Upper lobe of right lung (tissue), 1 donor: ENCODE data around the gene RAP2A. TPM values are rescaled to one million over a fixed set of nuclear protein-coding genes. Genes with fewer than 3 reads are reported as not detected.

ENCODE experiments used
- ATAC-seq: fragments of 200-7000 bp; cut with Tn5 transposase; one replicate; pipeline ENCODE4 v1.9.1; 2020; ENCODE audit warnings: mild to moderate bottlenecking, moderate library complexity
- DNase-seq: peaks from one replicate; pipeline ENCODE4 v3.0.0-alpha.2; 2020
- H3K27ac ChIP-seq: fragments of 200-600 bp; one replicate; pipeline ENCODE4 v1.8.0; 2022
- H3K27me3 ChIP-seq: fragments of 200-600 bp; one replicate; pipeline ENCODE4 v1.8.0; 2022; ENCODE audit warnings: mild to moderate bottlenecking
- H3K36me3 ChIP-seq: fragments of 200-600 bp; one replicate; pipeline ENCODE4 v1.8.0; 2022
- H3K4me1 ChIP-seq: fragments of 200-600 bp; one replicate; pipeline ENCODE4 v1.8.0; 2022
- H3K4me3 ChIP-seq: fragments of 200-600 bp; one replicate; pipeline ENCODE4 v1.8.0; 2022; ENCODE audit warnings: mild to moderate bottlenecking
- H3K9me3 ChIP-seq: fragments of 200-600 bp; one replicate; pipeline ENCODE4 v1.8.0; 2022
- intact Hi-C: fragments of 100-400 bp; cut with DNase I; formaldehyde crosslinking; loops from one replicate; pipeline ENCODE4 v1.11.0; 2022
- total RNA-seq: library from RNA; stranded (reverse); fragmentation: NEBNext Ultra II Directional; extraction: Animal tissue kit (Norgen Biotek cat#: 25700); gene quantifications from one replicate; pipeline ENCODE4 v1.2.1, GENCODE V29; 2021
- TF ChIP-seq, protein P1 (sequence below): fragments of 200-600 bp; IDR thresholded peaks from one replicate; pipeline ENCODE4 v1.8.0; 2022; ENCODE audit warnings: antibody characterized with exemption
- donor health status: DM: no; HTN: yes; CAD: no; lungs with severe emphysema.

The RAP2A gene
- total RNA-seq, 1 donor from 2014 or later: 60.5 TPM

DNA sequence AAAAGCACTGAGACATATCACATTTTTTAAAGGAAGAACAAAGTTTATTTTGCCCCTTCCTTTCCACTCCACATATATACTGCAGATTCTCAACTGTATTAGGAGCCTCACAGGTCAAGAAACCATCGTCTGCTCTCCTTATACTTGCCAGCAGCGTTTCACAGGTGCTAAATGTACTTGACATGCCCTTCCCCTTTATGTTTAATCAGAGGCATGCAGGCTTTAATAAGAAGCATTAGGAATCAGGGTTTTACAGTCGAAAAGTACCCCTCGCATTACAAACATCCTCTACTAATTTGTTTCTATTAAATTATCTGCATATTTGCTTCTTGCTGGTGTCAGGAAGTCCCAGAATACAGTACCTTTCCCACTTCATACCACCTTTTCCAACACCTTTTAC lies 3.7 kb upstream of the RAP2A start:
- ATAC-seq (no peak), DNase-seq (no peak)
- Histone ChIP-seq H3K27me3 (no peaks in the 10 kb centered on the region), H3K9me3 (no peaks in the 10 kb centered on the region), H3K4me1 (no peaks in the 10 kb centered on the region), H3K4me3 (no peak overlapping the region), H3K36me3 (no peaks in the 10 kb centered on the region), H3K27ac (no peak overlapping the region)
- intact Hi-C loops: no loop called here
- TF ChIP-seq, protein P1, sequence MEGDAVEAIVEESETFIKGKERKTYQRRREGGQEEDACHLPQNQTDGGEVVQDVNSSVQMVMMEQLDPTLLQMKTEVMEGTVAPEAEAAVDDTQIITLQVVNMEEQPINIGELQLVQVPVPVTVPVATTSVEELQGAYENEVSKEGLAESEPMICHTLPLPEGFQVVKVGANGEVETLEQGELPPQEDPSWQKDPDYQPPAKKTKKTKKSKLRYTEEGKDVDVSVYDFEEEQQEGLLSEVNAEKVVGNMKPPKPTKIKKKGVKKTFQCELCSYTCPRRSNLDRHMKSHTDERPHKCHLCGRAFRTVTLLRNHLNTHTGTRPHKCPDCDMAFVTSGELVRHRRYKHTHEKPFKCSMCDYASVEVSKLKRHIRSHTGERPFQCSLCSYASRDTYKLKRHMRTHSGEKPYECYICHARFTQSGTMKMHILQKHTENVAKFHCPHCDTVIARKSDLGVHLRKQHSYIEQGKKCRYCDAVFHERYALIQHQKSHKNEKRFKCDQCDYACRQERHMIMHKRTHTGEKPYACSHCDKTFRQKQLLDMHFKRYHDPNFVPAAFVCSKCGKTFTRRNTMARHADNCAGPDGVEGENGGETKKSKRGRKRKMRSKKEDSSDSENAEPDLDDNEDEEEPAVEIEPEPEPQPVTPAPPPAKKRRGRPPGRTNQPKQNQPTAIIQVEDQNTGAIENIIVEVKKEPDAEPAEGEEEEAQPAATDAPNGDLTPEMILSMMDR: no peak

DNA sequence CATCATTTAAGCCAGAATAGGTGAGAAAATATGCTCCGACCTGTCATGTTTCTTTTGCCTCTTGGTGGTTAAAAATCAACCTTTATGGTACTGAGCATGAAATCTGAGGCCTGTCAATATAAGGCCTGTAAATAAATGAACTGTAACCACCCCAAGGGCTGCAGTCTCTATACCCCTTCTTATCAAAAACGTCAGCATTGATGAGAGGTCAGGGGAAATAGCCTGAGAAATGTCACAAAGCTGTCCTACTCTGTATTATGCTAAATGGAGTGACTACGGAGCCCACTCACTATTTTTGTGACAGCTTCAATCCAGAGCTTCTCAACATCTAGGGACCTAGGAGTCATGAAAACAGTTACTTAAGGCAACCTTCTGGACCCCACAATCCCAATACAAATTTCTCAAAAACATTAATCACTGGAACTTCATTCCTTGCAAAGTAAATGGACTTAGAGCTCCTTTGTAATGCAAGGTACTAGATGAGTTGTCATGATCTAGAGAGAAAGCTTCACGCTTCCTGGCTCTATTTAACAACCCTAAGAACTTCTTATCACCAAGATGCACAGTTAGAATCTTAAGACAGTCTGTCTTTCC lies 2.7 kb upstream of the RAP2A start:
- Histone ChIP-seq H3K27me3 (no peaks in the 10 kb centered on the region), H3K4me1 (peaks cover 3% of the 10 kb centered on the region), H3K9me3 (no peaks in the 10 kb centered on the region), H3K4me3 (no peak overlapping the region), H3K27ac (no peak overlapping the region), H3K36me3 (no peaks in the 10 kb centered on the region)
- DNase-seq (no peak), ATAC-seq (no peak)
- TF ChIP-seq, protein P1: no peak
- intact Hi-C loops: no loop called here

DNA sequence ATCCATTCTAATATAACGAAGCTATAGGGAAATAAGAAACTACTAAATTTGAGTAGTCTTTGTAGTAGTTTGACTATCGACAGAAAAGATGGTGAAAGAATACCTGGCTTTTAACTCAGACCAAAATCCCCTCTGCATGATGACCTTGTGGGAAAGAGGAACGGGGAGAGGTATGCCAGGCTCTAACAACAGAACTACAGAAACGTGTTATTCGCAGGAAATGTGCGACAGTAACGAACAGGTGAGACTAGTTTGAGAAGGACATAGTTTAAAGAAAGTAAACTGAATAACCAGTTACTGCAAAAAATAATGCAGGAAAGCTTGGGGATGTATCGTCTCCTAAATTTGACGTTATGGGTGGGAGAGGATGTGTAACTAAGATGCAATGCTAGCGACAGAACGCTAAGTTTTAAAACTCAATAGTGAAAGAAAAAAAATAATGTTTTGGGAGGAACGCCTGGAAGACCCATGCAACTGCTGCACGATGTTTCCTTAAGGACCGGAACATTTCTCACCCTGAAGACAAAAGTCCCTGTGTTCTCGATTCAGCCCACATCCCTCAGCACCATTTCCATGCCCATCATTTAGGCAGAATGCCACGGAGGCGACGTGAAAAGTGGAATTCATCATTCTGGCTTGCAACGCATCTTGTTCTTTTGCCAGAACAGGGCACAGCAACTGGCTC lies 1.6 kb upstream of the RAP2A start:
- Histone ChIP-seq H3K4me3 (peak overlapping the region; percentile 91), H3K27me3 (no peaks in the 10 kb centered on the region), H3K36me3 (no peaks in the 10 kb centered on the region), H3K9me3 (no peaks in the 10 kb centered on the region), H3K27ac (peak overlapping the region; percentile 99), H3K4me1 (peaks cover 13% of the 10 kb centered on the region)
- ATAC-seq (no peak), DNase-seq (no peak)
- TF ChIP-seq, protein P1: no peak
- intact Hi-C loops: no loop called here

DNA sequence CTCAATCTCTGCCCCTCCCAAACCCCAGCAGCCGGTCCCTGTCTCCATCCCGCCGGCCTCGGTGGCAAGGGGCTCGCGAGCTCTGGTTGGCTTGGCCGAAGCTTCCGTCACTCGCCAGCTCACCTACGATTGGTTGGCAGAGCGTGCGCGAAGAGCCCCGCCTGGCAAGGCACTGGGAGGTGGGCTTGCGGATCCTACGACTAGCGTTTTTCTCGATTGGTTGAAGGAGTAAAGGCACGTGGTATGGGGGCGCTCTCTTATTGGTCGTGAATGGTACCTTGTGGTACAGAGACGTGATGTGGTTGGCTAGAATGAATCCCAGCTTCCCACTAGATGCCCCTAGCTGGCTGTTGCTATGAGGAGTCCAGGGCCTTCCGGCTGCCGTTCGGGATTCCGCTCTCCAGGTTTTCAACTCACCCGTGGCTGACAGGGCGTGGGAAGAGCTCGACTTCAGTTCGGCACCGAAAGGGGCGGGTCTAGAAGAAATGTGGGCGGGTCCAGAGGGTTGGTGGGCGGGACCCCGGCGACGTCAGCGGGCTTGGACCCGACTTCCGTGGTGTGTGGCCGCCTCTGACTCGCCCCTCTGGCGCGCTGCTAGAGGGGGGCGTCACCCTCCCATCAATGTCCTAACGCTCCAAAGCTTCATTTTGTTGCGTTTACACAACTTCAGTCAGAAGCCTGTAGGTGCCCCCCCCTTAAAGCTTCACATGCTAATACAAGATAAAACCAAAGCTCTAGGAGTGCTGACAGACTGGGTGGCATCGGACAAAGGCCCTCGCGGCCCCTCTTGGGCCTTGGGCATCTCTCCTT lies 847 bp upstream of the RAP2A start:
- H3K9me3 ChIP-seq: no peaks in the 10 kb centered on the region
- peak overlapping the region; percentile 91 for H3K4me3 ChIP-seq
- peaks cover 21% of the 10 kb centered on the region for H3K4me1 ChIP-seq
- ATAC-seq (peak; percentile 92), DNase-seq (peak; percentile 98)
- H3K27me3 ChIP-seq: no peaks in the 10 kb centered on the region
- no peaks in the 10 kb centered on the region for H3K36me3 ChIP-seq
- intact Hi-C loops: no loop called here
- TF ChIP-seq, protein P1: no peak
- peak overlapping the region; percentile 99 for H3K27ac ChIP-seq

DNA sequence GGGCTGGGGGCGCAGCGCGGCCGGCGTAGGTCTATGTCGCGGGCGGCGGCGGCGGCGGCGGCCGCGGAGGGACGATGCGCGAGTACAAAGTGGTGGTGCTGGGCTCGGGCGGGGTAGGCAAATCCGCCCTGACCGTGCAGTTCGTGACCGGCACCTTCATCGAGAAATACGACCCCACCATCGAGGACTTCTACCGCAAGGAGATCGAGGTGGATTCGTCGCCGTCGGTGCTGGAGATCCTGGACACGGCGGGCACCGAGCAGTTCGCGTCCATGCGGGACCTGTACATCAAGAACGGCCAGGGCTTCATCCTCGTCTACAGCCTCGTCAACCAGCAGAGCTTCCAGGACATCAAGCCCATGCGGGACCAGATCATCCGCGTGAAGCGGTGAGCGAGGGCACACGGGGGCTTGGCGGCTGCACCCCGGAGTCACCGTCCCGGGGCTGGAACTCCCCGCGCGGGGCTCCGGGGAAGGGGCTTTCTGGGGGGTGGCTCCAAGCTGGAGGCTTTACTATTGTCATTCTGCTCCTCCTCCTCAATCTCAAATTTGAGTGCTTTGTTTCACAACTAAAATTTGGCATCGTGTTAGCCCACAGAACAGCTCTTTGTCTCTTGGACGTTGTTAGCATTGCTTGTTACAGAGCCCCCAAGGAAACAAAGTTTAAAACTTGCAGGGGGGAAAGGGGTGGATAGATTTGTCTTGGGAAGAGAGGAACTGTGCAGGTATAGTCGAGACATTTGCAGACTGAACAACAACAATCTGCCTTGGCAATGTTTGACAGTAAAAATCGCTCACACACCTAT lies 630 bp downstream of the RAP2A start:
- Histone ChIP-seq H3K27me3 (no peaks in the 10 kb centered on the region), H3K4me3 (peak overlapping the region; percentile 85), H3K36me3 (no peaks in the 10 kb centered on the region), H3K9me3 (no peaks in the 10 kb centered on the region), H3K4me1 (peaks cover 32% of the 10 kb centered on the region), H3K27ac (peak overlapping the region; percentile 80)
- TF ChIP-seq, protein P1: no peak
- DNase-seq (peak; percentile 71), ATAC-seq (no peak)
- intact Hi-C loops: no loop called here
